Activated CD4-positive, alpha-beta T cell treated with anti-CD3 and anti-CD28 coated beads, Interleukin-2, amount 10 ng/mL, durations not matched to agents 24 days and 14 days (primary cell): ENCODE results near the gene TEAD1. TPM values are rescaled to one million over a fixed set of nuclear protein-coding genes. Genes with fewer than 3 reads are reported as not detected.

Experiments
- DNase-seq: peaks from one replicate; pipeline ENCODE4 v3.0.0; 2022
- H3K27ac Mint-ChIP-seq: one replicate; pipeline ENCODE4 v1.8.0; 2022; ENCODE audit warnings: mild to moderate bottlenecking, mixed read lengths
- H3K27me3 Mint-ChIP-seq: one replicate; pipeline ENCODE4 v1.8.0; 2022; ENCODE audit warnings: mixed read lengths
- H3K36me3 Mint-ChIP-seq: one replicate; pipeline ENCODE4 v1.8.0; 2022; ENCODE audit warnings: low read depth, mild to moderate bottlenecking, mixed read lengths
- H3K4me1 Mint-ChIP-seq: one replicate; pipeline ENCODE4 v1.8.0; 2021; ENCODE audit warnings: mixed read lengths
- H3K4me3 Mint-ChIP-seq: one replicate; pipeline ENCODE4 v1.8.0; 2022; ENCODE audit warnings: mild to moderate bottlenecking, moderate library complexity, mixed read lengths
- H3K9me3 Mint-ChIP-seq: one replicate; pipeline ENCODE4 v1.8.0; 2021; ENCODE audit warnings: mixed read lengths
- intact Hi-C: fragments of 100-400 bp; cut with micrococcal nuclease; formaldehyde crosslinking; loops from one replicate; pipeline ENCODE4 v1.15.1; 2023
- total RNA-seq: library from RNA; stranded (reverse); gene quantifications from 2 replicates; pipeline ENCODE4 v1.2.3, GENCODE V29; 2022

The TEAD1 gene
- total RNA-seq, 1 donor from 2014 or later = 0.49 TPM

GRCh38 chr11:12674936-12675696, 895 bp downstream of the TEAD1 start:
- Mint-ChIP-seq H3K27ac (no peak overlapping the region), H3K27me3 (peaks cover 65% of the 10 kb centered on the region), H3K4me3 (peak overlapping the region; percentile 73), H3K9me3 (peaks cover 4% of the 10 kb centered on the region), H3K4me1 (peaks cover 5% of the 10 kb centered on the region), H3K36me3 (no peaks in the 10 kb centered on the region)
- intact Hi-C loops = no loop called here
- DNase-seq = peak; percentile 61

- peaks cover 73% of the 10 kb centered on the region for H3K27me3 Mint-ChIP-seq
- peaks cover 4% of the 10 kb centered on the region for H3K9me3 Mint-ChIP-seq
- no peaks in the 10 kb centered on the region for H3K36me3 Mint-ChIP-seq
These were observed 1.9 kb downstream of the TEAD1 start for GRCh38 chr11:12675951-12676711.

GRCh38 chr11:12677131-12677530, 2.9 kb downstream of the TEAD1 start:
- Mint-ChIP-seq H3K27ac (no peak overlapping the region), H3K4me3 (no peak overlapping the region), H3K4me1 (peaks cover 8% of the 10 kb centered on the region), H3K36me3 (no peaks in the 10 kb centered on the region), H3K27me3 (peaks cover 73% of the 10 kb centered on the region), H3K9me3 (peaks cover 4% of the 10 kb centered on the region)
- intact Hi-C loops = no loop called here
- no peak for DNase-seq

More at GRCh38 chr11:12675951-12676711, 1.9 kb downstream of the TEAD1 start:
- Mint-ChIP-seq H3K27ac (no peak overlapping the region), H3K4me3 (peak overlapping the region; percentile 28), H3K4me1 (peaks cover 8% of the 10 kb centered on the region)
- intact Hi-C loops = no loop called here
- peak; percentile 56 for DNase-seq

GRCh38 chr11:12678092-12678491, 3.9 kb downstream of the TEAD1 start:
- H3K27ac Mint-ChIP-seq = no peak overlapping the region

GRCh38 chr11:12678991-12679390, 4.8 kb downstream of the TEAD1 start:
- H3K4me3 Mint-ChIP-seq = no peak overlapping the region
- no peaks in the 10 kb centered on the region for H3K9me3 Mint-ChIP-seq
- H3K4me1 Mint-ChIP-seq = peaks cover 6% of the 10 kb centered on the region
- H3K27ac Mint-ChIP-seq = no peak overlapping the region
- H3K27me3 Mint-ChIP-seq = peaks cover 81% of the 10 kb centered on the region
- no peaks in the 10 kb centered on the region for H3K36me3 Mint-ChIP-seq
- intact Hi-C loops = no loop called here
- DNase-seq = no peak

More at GRCh38 chr11:12678092-12678491, 3.9 kb downstream of the TEAD1 start:
- H3K4me1 Mint-ChIP-seq = peaks cover 8% of the 10 kb centered on the region
- no peaks in the 10 kb centered on the region for H3K36me3 Mint-ChIP-seq
- no peak for DNase-seq
- H3K4me3 Mint-ChIP-seq = no peak overlapping the region
- peaks cover 77% of the 10 kb centered on the region for H3K27me3 Mint-ChIP-seq
- intact Hi-C loops = no loop called here
- H3K9me3 Mint-ChIP-seq = no peaks in the 10 kb centered on the region

- Mint-ChIP-seq H3K36me3 (no peaks in the 10 kb centered on the region), H3K27me3 (peaks cover 84% of the 10 kb centered on the region), H3K4me3 (no peak overlapping the region), H3K4me1 (peaks cover 6% of the 10 kb centered on the region), H3K9me3 (no peaks in the 10 kb centered on the region), H3K27ac (no peak overlapping the region)
- intact Hi-C loops = no loop called here
- DNase-seq = no peak
These were observed 5.2 kb downstream of the TEAD1 start for GRCh38 chr11:12679471-12679870.

GRCh38 chr11:12680246-12680939, 6.2 kb downstream of the TEAD1 start:
- Mint-ChIP-seq H3K9me3 (no peaks in the 10 kb centered on the region), H3K27ac (no peak overlapping the region), H3K36me3 (no peaks in the 10 kb centered on the region), H3K4me1 (peaks cover 6% of the 10 kb centered on the region), H3K4me3 (no peak overlapping the region), H3K27me3 (peaks cover 90% of the 10 kb centered on the region)
- intact Hi-C loops = no loop called here
- DNase-seq = peak; percentile 70

GRCh38 chr11:12680940-12681258, 6.7 kb downstream of the TEAD1 start:
- Mint-ChIP-seq H3K27ac (no peak overlapping the region), H3K36me3 (no peaks in the 10 kb centered on the region), H3K4me1 (peaks cover 6% of the 10 kb centered on the region), H3K27me3 (peaks cover 90% of the 10 kb centered on the region), H3K4me3 (no peak overlapping the region), H3K9me3 (no peaks in the 10 kb centered on the region)
- no peak for DNase-seq
- intact Hi-C loops = no loop called here

GRCh38 chr11:12681466-12681865, 7.2 kb downstream of the TEAD1 start:
- no peak for DNase-seq
- Mint-ChIP-seq H3K4me1 (peaks cover 4% of the 10 kb centered on the region), H3K27me3 (peaks cover 88% of the 10 kb centered on the region), H3K4me3 (no peak overlapping the region), H3K36me3 (no peaks in the 10 kb centered on the region), H3K27ac (no peak overlapping the region), H3K9me3 (no peaks in the 10 kb centered on the region)
- intact Hi-C loops = no loop called here

GRCh38 chr11:12682288-12682687, 8.1 kb downstream of the TEAD1 start:
- no peak overlapping the region for H3K4me3 Mint-ChIP-seq
- no peak overlapping the region for H3K27ac Mint-ChIP-seq
- H3K36me3 Mint-ChIP-seq = no peaks in the 10 kb centered on the region
- no peak for DNase-seq
- intact Hi-C loops = no loop called here
- no peaks in the 10 kb centered on the region for H3K9me3 Mint-ChIP-seq
- peaks cover 87% of the 10 kb centered on the region for H3K27me3 Mint-ChIP-seq
- peaks cover 4% of the 10 kb centered on the region for H3K4me1 Mint-ChIP-seq

GRCh38 chr11:12682737-12683500, 8.7 kb downstream of the TEAD1 start:
- H3K27me3 Mint-ChIP-seq = peaks cover 85% of the 10 kb centered on the region
- H3K27ac Mint-ChIP-seq = no peak overlapping the region
- H3K9me3 Mint-ChIP-seq = no peaks in the 10 kb centered on the region
- no peak for DNase-seq
- peaks cover 4% of the 10 kb centered on the region for H3K4me1 Mint-ChIP-seq
- no peaks in the 10 kb centered on the region for H3K36me3 Mint-ChIP-seq
- intact Hi-C loops = no loop called here
- no peak overlapping the region for H3K4me3 Mint-ChIP-seq

- Mint-ChIP-seq H3K4me3 (no peak overlapping the region), H3K27ac (no peak overlapping the region), H3K9me3 (no peaks in the 10 kb centered on the region), H3K27me3 (peaks cover 85% of the 10 kb centered on the region), H3K4me1 (peaks cover 4% of the 10 kb centered on the region), H3K36me3 (no peaks in the 10 kb centered on the region)
- intact Hi-C loops = no loop called here
- DNase-seq = no peak
These were observed 9.7 kb downstream of the TEAD1 start for GRCh38 chr11:12683874-12684273.

- H3K27me3 Mint-ChIP-seq = peaks cover 85% of the 10 kb centered on the region
- H3K27ac Mint-ChIP-seq = no peak overlapping the region
- no peaks in the 10 kb centered on the region for H3K36me3 Mint-ChIP-seq
- no peak overlapping the region for H3K4me3 Mint-ChIP-seq
- intact Hi-C loops = no loop called here
- no peaks in the 10 kb centered on the region for H3K9me3 Mint-ChIP-seq
- no peak for DNase-seq
- peaks cover 6% of the 10 kb centered on the region for H3K4me1 Mint-ChIP-seq
These were observed 10.1 kb downstream of the TEAD1 start for GRCh38 chr11:12684315-12684714.
